NCI-H446 (cell line): ENCODE measurements around the gene KRT35.
A peak's percentile ranks its signal among the peaks of the same experiment; 100 is the strongest.

Experiments
- DNase-seq, 2 experiments: peaks; one replicate each; lab custom pipeline; 2025; lab: John Stamatoyannopoulos, UW

KRT35 gene

DNA sequence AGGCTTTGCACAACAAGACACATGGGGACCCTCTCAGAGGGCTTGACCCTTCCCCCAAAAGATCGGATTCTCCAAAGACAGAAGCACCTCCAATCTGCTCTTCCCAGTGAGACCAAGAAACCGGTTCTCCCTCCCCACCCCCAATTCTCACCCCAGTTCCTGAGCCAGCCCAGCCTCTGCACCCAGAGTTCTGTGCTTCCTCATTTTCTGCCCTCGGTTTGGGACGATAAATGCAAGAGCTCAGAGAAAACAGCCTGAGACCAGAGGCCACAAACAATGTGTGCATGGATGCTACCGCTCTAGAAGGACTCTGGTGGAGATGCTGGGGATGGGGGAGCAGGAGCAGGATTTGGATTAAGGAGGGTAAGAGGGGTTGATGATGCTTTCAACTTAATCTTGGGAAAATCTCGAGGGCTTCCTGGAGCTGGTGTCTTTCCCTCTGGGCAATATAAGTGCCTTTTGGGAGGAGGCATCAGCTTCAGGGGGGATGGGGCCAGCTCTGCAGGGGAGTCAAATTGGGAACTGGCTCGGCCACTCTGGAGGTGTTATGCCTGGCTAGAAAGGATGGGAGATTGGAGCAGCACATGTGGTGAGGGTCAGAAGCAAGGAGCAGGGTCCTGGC is 31.7 kb upstream of the KRT35 start:
- no peak for DNase-seq

DNA sequence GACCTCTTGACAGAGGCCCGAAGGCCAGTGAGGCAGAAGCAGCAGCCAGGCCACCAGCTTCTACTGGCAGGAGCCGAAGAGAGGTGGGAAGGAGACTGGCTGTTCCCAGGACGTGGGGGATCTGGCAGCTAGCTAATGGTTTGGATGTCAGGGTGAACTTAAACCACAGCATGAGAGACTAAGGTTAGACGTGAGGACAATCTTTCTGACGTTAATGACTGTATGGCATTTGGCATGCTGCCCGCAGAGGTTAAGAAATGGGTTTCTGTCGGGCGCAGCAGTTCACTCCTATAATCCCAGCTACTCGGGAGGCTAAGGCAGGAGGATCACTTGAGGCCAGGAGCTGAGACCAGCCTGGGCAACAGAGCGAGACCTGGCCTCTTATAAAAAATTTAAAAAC is 30.8 kb upstream of the KRT35 start:
- no peak for DNase-seq

DNA sequence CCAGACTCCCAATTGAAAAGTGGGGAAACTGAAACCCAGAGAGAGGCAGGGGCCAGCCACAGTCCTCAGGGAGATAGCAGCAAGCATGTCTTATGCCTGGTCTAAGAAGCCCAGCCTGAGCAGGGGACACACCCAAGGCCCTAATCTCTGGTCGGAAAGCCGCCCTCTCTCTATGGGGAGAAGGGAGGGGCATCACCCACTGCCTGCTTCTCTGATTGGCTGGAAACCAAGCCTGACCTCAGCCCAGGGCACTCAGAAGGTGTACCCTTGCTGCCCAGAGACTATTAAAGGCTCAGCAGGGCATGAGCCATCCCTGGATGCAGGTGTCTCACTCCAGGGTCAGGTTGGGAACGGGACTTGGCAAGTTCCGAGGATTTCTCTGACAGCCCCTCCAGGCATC is 30.2 kb upstream of the KRT35 start:
- DNase-seq, result no peak

DNA sequence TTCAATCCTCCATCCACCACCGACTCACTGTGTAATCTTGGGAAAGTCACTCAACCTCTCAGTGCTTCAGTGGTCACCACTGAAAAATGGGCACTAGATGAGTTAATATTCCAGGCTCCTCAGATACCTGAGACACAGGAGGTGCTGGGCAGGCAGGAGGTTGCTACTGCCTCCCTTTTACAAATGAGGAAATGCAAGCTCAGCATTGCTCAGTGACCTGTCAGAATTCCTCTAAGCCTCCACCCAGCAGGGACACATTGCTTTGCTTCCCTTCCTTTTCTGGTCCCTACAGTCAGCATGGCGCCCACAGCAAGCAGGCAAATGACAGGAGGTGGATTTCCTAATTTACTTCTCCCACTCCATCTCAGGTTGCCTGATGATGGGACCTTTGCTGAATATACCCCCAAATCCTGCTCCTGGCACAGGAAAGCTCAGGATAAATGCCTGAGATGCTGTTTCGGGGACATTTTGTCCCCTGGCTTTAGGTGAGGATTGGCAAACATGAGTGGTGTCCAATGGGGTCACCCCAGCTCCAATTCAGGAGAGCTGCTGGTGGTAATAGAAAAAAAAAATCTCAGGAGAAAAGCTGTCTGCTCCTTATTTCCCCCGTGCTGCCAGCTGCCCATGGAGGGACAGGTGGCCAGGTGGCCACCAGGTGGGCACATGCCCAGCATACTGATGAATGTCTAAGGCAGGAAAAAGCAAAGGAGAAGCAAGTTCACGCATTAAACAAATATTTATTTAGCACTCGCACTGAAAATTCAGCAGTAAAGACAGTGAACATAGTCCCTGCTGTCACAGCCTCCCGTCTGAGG is 29.5 kb upstream of the KRT35 start:
- no peak for DNase-seq

DNA sequence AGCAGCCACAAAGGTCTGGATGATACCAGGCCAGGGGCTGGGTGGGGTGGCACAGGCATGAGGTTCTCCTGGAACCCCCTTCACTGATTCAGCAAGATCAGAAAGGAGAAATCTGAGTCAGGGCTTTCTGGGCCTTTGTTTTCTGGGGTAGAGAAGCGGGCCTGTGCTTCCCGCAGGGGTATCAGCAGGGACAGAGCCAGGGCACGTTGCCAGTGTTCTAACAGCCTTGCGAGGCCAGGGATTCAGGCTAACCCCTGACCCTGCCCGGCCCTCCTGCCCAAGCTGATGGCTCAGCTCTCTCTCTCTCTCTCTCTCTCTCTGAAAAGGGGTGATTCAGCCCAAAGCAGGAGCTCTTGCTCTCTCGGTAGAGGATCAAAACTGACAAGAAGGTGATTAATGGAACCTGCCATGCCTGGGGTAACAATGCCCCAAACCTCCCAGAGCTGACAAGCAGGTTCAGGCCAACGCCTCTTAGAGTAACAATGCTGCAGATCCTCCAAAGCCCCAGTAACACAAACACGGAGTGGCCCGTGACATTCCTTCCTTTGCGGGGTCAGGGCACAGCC is 26.4 kb upstream of the KRT35 start:
- DNase-seq, result no peak

DNA sequence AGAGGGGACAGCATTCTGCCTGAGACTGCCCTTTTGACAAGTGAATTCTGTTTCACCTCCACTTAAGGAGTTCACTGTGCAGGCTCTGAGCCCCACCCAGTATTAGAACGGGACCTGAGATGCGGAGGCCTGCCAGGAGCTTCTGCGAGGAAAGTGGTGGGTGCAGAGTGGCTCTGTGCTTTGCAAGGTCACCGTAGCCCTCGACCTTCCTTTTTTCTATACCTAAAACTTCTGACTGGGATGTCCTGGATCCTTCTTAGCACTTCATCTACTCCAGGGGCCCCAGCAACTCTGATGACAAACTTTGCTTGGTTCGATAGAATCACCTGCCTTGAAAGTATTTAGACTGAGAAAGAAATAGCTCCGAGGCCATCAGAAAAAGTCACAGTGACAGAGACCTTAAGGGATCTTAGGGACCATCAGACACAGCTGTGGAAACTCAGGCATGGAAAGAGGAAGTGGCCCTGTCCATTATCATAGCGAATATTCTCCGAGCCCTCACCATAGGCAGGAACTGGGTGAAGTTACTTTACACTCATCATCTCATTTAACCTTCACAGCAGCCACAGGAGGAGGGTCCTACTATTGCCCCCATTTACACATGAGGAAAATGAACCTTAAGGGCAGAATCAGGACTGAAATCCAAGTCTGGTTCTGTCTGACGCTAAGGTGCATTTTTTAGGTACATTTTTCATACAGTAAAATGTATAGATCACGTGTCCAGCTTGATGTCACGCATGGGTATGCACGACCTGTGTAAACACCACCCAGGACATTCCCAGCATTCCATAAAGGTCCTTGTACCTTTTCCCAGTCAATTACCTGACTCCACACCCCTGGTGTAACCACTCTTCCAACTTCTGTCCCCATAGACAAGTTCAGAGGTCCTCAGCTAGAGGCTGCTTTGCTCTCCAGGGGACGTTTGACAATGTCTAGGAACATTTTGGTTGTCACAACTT is 25.1 kb upstream of the KRT35 start:
- DNase-seq, result no peak

DNA sequence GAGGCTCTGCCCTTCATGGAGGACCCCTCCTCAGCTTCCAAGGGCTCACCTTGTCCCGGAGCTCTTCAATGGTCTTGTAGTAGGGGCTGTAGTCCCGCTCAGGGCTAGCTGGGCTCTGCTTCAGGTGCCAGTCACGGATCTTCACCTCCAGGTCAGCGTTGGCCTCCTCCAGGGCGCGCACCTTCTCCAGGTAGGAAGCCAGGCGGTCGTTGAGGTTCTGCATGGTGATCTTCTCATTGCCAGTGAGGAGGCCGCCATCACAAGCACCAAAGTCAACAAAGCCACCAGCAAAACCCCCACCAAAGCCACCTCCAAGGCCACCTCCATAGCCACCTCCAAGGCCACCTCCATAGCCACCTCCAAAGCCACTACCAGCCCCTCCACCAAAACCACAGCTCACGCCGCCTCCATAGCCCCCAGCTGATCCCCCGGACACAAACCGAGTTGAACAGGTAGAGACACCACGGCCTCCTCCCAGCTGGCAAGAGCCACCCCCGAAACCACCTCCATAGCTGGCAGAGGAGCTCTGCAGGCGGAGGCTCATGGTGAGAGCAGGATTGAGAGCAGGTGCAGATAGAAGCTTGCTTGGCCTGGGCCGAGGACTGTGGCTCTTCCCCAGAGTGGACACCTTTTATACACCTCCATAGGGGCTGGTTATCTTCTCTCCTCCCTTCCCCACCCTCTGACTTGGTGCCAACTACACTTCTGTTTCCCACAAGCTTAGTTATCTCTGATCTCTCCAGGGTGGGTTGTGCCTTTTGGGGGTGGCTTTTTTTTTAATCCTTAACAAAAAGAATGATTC is 24.3 kb upstream of the KRT35 start, which contains the start of gene KRT13:
Gene KRT13, minus strand, starts transcription at position 606 of the 802 bp plus-strand sequence. Its CDS starts 62 bp downstream, at position 544.
- DNase-seq, result no peak

DNA sequence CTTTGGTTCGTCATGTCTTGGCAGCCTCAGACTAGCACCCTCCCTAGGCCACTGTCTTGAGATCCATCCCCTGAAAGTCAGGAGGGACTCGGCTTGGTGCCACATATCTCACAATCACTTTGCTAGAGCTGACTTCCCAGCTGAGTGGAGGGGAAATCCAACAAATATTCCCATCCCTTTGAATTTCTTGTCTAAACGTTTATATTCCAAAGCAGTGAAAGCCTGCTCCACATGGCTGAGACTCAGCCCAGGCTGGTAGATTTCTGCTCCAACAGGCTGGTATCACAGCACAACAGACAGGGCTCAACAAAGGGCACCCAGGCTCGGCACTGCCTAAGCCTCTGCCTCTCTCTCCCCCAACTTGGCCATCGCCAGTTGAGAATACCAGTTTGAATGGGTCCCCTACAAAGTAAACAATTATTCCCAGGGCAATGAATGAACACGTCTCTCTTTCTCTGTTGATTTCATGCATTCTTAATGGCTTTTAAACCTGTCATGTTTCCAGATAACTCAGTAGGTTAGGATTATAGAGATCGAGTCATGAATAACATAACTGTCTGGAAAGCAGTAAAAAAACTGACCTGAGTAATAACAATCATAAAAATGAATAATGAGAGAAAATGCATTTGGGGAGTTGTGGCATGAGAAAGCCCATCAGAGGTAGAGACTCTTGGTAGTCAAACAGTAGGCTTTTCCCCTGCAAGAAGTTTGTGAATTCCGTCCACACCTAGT is 23.5 kb upstream of the KRT35 start:
- DNase-seq, result no peak

DNA sequence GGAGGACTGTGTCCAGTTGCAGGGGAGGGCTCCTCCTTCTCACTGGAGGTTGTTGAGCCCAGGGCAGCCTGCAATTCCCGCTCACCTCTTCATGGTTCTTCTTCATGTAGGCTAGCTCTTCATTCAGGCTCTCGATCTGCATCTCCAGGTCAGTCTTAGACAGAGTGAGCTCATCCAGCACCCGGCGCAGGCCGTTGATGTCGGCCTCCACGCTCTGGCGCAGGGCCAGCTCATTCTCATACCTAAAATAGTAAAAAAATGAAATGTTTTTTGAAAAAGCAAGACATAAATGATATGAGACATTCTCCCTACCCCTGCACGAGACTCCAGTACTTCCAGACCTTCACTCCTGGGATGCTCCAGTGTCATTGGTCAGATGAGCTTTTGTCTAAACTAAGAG is 22.3 kb upstream of the KRT35 start:
- no peak for DNase-seq

DNA sequence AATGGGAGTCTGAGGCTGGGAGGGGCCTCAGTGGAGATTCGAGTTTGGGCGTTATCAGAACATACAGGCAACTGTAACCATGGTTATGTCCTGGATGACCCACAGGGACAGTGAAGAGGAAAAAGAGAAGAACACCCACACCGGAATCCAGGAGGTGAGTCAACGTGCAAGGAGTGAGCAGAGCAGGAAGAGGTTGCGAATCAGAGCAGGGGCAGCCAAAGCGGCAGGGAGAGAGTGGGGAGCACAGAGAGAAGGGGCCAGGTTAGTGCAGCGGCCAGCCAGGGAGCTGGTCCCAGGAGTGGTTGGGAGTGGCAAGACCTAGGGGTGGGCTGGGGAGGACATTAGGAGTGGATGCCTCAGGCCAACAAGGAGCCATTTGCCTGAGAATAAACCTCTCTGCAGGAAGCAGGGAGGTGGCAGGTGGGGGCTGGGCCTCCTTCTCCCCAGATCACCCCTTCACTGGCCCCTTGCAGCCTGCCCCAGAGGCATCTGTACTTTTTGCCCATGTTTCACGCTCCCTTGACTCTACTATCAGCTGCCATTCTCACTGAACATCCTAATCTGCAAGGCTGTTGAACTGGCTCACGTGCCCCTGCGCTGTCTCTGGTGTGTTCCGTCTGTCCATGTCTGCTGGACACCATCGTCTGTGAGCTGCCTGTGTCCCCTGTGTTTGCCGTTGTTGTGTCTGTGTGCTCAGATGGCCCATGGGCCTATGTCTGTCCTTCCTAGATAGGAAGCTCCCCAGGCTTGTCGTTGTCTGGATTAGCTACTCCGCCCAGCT is 19.4 kb upstream of the KRT35 start:
- DNase-seq, result no peak

DNA sequence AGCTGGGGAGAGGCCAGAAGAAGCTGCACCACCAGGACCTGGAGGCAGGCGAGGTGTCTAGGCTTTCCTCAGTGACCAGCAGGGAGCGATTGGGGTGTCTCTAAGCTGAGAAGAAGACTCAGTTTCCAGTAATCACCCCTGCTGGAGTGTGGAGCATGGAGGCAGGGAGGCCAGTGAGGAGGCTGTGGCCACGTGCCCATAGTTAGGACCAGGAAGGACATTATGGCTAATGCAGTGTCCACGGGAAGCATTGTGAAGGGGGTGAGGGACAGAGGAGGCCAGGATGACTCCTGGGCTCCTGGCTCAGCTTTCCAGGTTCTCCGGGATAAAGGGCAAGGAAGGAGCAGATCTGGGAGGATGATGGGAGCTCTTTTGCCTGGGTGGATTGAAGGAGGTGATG is 18.8 kb upstream of the KRT35 start:
- no peak for DNase-seq

DNA sequence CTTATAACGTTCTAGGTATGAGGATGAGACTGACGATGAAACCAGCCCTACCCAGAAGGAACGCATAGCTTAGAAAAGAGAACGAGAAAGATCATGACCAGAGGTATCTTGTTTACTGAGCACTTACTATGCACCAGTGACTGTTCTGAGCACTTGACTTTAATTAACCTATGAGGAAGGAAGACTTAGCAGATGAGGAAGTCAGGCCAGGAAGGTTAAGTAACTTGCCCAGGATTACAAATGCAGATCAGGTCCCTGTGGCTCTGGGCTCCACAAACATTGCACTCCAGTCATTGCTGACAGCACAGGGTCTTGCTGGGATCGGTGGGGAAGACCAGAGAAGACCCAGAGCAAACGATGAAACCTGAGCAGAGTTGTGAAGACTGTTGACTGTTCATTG is 17.3 kb upstream of the KRT35 start:
- DNase-seq, result no peak

DNA sequence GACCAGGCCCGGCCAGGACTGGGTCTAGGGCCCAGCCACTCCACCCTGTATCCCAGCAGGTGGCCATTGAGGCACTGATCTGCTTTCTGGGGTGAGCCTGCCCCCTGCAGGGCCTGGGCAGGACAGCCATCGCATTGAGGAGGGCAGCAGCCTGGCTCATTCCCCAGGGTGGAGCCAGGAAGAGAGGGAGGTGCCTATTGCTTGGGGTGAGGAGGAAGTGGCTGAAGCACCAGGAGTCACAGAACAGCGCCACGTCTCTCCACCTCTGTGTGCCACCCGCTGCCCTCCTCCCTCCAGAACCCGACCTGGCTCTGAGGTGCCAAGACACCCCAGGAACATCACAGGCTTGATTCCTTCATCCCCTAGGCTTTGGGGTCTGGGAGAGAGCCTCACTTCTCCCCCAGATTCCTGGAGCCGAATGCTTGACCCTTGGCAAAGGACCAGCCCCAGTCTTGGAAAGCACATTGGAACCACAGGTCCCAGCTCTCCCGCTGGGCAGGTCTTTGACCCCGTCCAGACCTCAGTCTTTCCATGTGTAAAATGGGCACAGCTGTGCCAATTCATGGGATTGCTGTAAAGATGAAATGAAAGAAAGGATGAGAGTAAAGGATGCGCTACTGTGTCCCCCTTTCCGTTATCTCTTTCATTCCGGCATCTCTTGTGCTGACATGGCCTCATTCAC is 16.0 kb upstream of the KRT35 start:
- DNase-seq, result peak in 1 of 2 experiments; percentile 22

DNA sequence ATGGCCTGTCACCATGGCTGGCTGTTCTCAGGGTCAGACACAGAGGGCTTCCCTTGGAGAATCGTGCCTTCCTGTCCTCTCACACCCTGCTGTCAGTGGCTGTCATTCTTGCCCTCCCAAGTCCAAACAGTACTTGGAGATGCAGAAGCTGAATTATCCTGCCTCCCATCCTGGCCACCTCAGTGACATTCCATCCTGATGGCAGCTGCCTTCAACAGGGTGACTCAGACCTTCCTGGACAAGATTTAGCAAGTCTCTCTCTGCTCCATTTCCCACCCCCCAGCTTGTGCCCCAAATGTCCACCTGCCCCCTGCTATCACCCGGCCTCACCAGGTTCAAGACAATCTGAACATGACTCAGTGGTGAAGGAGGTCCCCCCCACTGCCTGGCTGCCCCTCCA is 13.6 kb upstream of the KRT35 start:
- no peak for DNase-seq

DNA sequence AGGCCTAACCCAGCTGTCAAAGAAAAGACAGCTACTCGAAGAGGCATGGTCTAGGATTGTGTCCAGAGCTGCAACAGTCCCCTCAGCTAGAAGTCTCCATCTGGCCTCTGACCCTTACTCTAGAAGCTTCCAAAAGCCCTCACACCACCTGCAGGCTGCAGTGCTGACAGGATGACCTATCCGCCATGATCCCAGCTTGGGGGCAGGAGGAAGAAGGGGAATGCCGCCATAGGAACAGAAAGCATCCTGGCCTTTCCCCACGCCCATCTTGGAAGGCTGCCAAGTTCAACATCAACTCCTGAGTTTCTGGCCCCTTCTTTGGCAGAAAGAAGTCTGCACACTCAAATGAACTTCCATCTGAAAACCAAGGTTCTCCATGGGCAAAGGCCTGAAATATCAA is 11.8 kb upstream of the KRT35 start:
- peak in 1 of 2 experiments; percentile 55 for DNase-seq

DNA sequence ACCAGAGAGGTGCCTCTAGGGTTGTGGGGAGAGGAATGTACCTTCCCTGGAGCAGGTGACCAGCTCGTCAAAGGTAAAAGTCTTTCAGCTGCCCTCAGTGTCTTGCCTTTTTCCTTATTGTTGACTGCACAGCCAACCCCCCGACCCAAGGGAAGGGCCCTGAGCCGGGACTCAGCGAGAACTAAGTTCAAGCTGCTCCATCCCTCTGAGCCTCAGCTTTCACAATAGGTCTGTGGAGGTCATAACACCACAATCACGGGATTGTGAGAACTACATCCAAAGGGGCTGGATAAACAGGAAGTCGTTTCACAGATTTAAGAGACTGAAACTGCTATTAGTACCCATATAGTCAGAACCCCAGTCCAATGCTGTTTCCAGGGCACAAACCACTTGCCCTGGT is 11.4 kb upstream of the KRT35 start:
- DNase-seq, result no peak

DNA sequence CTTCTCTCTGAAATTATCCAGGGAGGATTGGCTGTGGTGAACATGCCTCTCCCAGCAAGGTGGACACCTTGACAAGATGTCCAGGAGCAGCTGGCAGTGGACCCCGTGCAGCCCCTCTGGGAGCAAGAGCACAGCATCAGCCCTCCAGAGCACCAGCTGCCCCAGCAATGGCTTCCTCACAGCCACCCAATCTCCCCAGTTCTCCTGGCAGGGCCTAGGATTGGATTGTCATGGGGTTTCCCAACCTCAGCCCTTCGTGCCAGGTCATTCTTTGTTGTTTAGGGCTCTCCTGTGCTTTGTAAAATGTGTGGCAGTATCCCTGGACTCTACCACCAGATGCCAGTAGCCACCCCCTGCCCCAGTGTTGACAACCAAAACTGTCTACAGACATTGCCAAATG is 10.5 kb upstream of the KRT35 start:
- no peak for DNase-seq

DNA sequence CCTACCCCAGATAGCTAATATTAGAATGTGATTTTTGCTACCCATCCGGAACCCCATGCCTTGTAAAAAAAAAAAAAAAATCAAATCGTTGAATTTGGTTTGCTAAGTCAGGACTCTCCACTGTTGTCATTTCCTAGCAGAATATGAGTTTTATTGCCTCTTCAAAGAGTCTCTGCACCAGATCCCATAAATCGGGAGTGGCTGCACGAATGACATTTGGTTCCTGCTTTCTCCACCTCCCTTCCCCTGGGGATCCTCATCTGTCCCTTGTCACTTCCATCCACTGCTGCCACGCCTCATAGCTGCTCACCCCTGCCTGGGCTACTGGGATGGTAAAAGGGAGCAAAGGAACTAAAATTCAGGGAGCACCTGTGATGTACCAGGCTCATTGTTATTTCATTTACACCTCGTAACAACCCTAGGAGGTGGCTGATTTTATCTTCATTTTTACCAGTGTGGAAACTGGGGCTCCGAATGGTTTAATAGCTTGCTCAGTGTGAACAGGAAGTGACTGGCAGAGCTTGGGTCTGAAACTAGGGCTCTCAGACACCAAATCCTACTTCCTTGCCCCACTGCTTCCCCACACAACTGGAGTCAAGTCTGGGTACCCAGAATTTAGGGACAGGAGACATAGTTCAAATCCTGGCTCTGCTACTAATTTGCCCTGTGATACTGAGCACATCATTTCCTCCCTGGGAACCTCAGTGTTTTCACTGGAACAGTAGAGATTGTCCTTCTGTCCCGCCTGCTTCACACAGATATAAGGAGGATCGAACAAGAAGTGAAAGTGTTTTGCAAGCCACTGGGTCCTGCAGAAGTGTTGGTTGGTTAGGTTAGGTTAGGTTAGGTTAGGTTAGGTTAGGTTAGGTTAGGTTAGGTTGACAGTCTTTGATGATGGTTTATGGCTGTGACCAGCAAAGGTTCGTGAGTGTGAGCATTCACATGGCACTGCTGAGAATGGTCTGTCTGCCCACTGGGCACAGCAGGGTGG is 9.3 kb upstream of the KRT35 start:
- DNase-seq, result no peak
